DMS 273 (cell line): ENCODE results near the gene PALM3.
A peak's percentile ranks its signal among the peaks of the same experiment; 100 is the strongest.

Experiments used
- DNase-seq: peaks from one replicate; lab custom pipeline; 2025; ENCODE audit not compliant: unreplicated experiment; lab: John Stamatoyannopoulos, UW

Gene PALM3

GRCh38 chr19:14089662-14090508 lies 28.0 kb upstream of the PALM3 start:
- DNase-seq: peak; percentile 85

GRCh38 chr19:14089412-14089661 lies 27.5 kb upstream of the PALM3 start:
- peak; percentile 53 for DNase-seq

GRCh38 chr19:14088634-14089411 lies 26.9 kb upstream of the PALM3 start:
- no peak for DNase-seq

GRCh38 chr19:14086098-14086497 lies 24.2 kb upstream of the PALM3 start:
- no peak for DNase-seq

GRCh38 chr19:14085309-14085995 lies 23.6 kb upstream of the PALM3 start, which contains the start of gene C19orf67:
C19orf67 (minus strand) TSS chr19:14085783; CDS start chr19:14085627, 156 bp downstream.
- DNase-seq: no peak

GRCh38 chr19:14082675-14082960 lies 20.7 kb upstream of the PALM3 start:
- DNase-seq: no peak

GRCh38 chr19:14081797-14082674 lies 20.2 kb upstream of the PALM3 start:
- DNase-seq: no peak

- DNase-seq: peak; percentile 100
Measured at GRCh38 chr19:14080887-14081796, 19.3 kb upstream of the PALM3 start.

GRCh38 chr19:14078411-14078810 lies 16.5 kb upstream of the PALM3 start:
- no peak for DNase-seq

- peak; percentile 70 for DNase-seq
Measured at GRCh38 chr19:14073925-14074838, 12.3 kb upstream of the PALM3 start.

GRCh38 chr19:14073261-14073924 lies 11.5 kb upstream of the PALM3 start:
- DNase-seq: peak; percentile 95

GRCh38 chr19:14072535-14073260 lies 10.8 kb upstream of the PALM3 start, which contains the start of gene MISP3:
MISP3 (plus strand) TSS chr19:14072786; CDS start chr19:14073310, 524 bp downstream.
- peak; percentile 69 for DNase-seq

- DNase-seq: no peak
Measured at GRCh38 chr19:14070268-14071050, 8.6 kb upstream of the PALM3 start.

- DNase-seq: no peak
Measured at GRCh38 chr19:14066134-14066533, 4.3 kb upstream of the PALM3 start.

- no peak for DNase-seq
Measured at GRCh38 chr19:14063105-14063504, 1.2 kb upstream of the PALM3 start.

- DNase-seq: no peak
Measured at GRCh38 chr19:14062558-14062855, 631 bp upstream of the PALM3 start.
